Endometrial microvascular endothelial cells (primary cell): ENCODE measurements around the gene IFNA16. TPM values are rescaled to one million over a fixed set of nuclear protein-coding genes. Genes with fewer than 3 reads are reported as not detected.
"Not testable (repeated sequence)": the region's sequence is repeated elsewhere in the genome, so short reads cannot be mapped to it uniquely, and the experiment has no call there.

Experiments used
- in situ Hi-C: cut with HindIII; loops from 2 replicates; pipeline ENCODE4 v1.10.0; 2017; ENCODE audit warnings: low sequenced_read_pairs, low pct_unique_long_range_greater_than_20kb; ENCODE audit errors: inconsistent ontology term
- total RNA-seq: library from RNA; depleted of rRNA; stranded (reverse); fragments of >200 nt; gene quantifications from one replicate; pipeline ENCODE4 v1.2.3, GENCODE V29; 2015; ENCODE audit errors: inconsistent ontology term

IFNA16 gene
- total RNA-seq, 1 donor from 2014 or later, result not detected

DNA sequence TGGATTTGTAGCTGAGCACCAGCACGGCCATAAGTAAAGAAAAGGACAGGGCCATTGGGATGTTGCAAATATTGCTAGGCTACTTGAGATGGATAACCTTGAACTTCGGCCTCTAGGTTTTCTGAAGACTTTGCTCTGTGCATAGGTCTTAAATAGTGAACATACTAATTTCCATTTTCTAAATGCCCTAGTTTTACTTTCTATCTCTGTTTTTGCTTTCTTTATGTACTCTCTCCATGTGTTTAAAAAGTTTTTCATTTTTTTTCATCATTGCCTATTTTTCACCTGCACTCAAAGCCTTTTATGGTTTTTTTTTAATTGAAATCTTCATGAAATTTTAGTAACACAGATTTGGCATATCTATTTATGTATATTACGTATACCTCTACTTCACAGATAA is 10.1 kb downstream of the IFNA16 start, which contains the start of gene IFNA10:
TSS of gene IFNA10 (minus strand) at position 101 of the 400 bp plus-strand sequence. CDS start at position 55, 46 bp downstream.
- in situ Hi-C loops, result not testable (repeated sequence)

DNA sequence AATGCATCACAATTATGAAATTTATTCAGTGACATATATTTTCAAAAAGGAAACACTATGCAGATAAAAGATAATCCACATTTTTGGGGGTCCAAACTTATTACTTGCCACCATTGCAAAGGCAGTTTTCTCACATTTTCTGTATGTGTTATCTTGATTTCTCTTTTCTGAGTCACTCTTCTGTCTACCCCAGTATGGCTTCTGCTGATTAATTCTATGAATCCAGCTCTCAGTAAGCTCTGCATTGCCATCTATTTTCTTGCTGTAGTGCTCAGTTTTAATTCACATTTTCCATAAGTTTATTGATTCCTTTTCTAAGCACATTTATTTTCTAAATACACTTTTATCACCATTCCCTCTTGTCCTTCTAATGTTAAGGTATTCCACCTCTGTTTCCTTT is 11.9 kb downstream of the IFNA16 start:
- in situ Hi-C loops, result no loop called here

DNA sequence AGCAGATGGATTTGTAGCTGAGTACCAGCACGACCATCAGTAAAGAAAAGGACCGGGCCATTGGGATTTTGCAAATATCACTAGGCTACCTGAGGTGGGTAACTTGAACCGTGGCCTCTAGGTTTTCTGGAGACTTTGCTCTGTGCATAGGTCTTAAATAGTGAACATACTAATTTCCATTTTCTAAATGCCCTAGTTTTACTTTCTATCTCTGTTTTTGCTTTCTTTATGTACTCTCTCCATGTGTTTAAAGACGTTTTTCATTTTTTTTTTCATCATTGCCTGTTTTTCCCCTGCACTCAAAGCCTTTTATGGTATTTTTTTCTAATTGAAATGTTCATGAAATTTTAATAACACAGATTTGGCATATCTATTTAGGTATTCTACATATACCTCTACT is 15.0 kb downstream of the IFNA16 start, which contains the start of gene IFNA7:
TSS of gene IFNA7 (minus strand) at position 101 of the 400 bp plus-strand sequence. CDS start at position 61, 40 bp downstream.
- in situ Hi-C loops, result not testable (repeated sequence)

DNA sequence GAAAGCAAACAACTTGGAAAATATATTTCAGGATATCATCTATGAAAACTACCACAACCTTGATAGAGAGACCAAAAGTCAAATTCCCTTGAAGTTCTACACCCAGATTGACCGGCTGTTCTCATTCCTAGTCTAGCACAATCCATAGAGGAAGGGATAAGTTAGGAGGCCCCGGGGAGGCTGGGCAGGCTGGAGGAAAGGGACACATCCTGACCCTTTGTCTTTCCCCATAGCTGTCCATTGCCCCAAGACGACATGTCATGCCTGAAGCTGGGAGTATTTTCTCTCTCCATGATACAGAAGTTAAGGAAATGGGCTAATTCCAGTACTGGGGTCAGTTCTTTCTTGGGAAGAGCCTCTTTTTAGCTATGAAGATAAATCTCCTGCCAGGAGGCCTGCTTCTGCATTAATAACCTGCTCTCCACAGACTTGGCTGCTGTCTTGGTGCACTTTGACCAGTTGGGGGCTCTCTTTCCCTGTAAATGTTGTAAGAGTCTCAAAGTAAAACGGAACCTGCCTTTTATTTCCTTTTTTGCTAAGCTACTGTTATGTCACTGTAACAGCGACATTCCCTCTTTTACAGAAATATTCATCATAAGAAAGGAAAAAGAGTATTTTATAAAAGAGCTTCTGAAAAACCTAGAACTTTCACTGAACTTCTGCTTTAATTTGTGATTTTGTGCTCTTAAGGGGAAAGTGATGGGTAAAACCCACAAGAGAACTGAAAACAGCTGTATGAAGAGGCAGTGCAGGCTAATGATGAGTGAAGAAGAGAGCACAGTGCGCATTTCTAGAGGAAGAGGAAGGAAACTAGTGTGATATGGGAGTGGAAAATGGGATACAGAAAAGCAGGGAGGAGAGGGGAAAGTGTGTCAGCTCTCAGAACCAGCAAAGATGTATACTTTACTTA is 22.0 kb downstream of the IFNA16 start:
- in situ Hi-C loops, result not testable (repeated sequence)

DNA sequence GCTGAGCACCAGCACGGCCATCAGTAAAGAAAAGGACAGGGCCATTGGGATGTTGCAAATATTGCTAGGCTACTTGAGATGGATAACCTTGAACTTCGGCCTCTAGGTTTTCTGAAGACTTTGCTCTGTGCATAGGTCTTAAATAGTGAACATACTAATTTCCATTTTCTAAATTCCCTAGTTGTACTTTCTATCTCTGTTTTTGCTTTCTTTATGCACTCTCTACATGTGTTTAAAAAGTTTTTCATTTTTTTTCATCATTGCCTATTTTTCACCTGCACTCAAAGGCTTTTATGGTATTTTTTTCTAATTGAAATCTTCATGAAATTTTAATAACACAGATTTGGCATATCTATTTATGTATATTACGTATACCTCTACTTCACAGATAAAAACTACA is 29.6 kb downstream of the IFNA16 start, which contains the start of gene IFNA4:
TSS of gene IFNA4 (minus strand) at position 101 of the 400 bp plus-strand sequence. CDS start at position 45, 56 bp downstream.
- in situ Hi-C loops, result not testable (repeated sequence)

DNA sequence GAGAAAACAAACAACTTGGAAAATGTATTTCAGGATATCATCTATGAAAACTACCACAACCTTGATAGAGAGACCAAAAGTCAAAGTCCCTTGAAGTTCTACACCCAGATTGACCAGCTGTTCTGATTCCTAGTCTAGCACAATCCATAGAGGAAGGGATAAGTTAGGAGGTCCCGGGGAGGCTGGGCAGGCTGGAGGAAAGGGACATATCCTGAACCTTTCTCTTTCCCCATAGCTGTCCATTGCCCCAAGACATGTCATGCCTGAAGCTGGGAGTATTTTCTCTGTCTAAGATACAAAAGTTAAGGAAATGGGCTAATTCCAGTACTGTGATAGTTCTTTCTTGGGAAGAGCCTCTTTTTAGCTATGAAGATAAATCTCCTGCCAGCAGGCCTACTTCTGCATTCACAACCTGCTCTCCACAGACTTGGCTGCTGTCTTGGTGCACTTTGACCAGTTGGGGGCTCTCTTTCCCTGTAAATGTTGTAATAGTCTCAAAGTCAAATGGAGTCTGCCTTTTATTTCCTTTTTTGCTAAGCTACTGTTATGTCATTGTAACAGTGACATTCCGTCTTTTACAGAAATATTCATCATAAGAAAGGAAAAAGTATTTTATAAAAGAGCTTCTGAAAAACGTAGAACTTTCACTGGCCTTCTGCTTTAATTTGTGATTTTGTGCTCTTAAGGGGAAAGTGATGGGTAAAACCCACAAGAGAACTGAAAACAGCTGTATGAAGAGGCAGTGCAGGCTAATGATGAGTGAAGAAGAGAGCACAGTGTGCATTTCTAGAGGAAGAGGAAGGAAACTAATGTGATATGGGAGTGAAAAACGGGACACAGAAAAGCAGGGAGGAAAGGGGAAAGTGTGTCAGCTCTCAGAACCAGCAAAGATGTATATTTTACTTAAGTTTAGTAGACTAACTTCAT is 34.0 kb downstream of the IFNA16 start:
- in situ Hi-C loops, result not testable (repeated sequence)

DNA sequence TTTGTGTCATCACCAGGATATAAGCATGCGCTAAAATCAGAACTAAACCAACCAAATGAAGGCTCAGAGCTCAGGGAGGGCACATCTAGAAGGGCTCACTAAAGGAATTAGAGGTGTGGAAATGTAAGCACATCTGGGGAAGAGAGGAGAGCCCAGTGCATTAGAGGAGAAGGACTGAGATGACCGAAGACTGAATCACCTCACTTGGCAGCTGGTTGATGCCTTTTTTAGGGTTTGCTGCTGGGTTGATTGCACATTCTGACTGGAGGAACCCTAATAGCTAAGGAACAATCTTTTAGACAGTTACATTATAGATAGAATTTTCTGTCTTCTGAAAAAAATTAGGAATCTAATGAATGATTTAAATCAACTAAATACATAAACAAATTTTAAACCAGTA is 42.4 kb downstream of the IFNA16 start:
- in situ Hi-C loops, result no loop called here

DNA sequence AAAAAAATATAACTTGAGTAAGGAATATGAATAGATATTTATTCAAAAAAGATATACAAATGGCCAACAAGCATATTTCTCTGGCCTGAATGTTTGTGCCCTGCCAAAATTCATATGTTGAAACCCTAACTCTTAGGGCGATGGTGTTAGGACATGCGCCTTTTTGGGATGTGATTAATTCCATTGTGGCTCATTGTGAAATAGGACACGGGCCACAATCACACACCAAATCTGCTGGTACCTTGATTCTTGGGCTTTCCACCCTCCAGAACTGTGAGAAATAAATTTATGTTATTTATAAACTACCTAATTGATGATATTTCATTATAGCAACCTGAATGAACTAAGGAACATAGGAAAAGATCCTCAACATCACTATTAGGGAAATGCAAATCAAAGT is 45.0 kb downstream of the IFNA16 start:
- in situ Hi-C loops, result no loop called here

DNA sequence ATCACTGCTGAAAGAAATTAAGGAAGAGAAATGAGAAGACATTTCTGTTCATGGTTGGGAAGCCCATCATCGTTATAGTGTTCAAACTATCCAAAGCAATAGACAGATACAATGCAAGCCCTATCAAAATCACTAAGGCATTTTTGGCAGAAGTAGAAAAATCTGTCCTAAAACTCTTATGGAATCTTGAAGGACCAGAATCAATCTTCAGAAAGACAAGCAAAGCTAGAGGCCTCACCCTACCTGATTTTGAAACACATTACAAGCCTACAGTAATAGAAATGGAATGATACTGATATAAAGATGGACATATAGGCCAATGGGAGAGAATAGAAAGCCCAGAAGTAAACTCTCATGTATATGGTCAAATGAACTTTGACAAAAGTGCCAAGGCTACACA is 45.8 kb downstream of the IFNA16 start:
- in situ Hi-C loops, result no loop called here

DNA sequence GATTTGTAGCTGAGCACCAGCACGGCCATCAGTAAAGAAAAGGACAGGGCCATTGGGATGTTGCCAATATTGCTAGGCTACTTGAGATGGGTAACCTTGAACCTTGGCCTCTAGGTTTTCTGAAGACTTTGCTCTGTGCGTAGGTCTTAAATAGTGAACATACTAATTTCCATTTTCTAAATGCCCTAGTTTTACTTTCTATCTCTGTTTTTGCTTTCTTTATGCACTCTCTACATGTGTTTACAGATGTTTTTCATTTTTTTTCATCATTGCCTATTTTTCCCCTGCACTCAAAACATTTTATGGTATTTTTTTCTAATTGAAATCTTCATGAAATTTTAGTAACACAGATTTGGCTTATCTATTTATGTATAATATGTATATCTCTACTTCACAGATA is 50.6 kb downstream of the IFNA16 start, which contains the start of gene IFNA21:
TSS of gene IFNA21 (minus strand) at position 101 of the 400 bp plus-strand sequence. CDS start at position 53, 48 bp downstream.
- in situ Hi-C loops, result not testable (repeated sequence)

Other genes with a start within 250 kb of the IFNA16 start
- 2.0 TPM for gene HACD4, start 185.7 kb downstream of the IFNA16 start, total RNA-seq
- not detected for gene IFNB1, start 139.4 kb downstream of the IFNA16 start, total RNA-seq
- gene IFNW1, start 75.5 kb downstream of the IFNA16 start, total RNA-seq, result not detected
- not detected for gene IFNA21, start 50.7 kb downstream of the IFNA16 start, total RNA-seq
- not detected for gene IFNA4, start 29.7 kb downstream of the IFNA16 start, total RNA-seq
- not detected for gene IFNA7, start 15.1 kb downstream of the IFNA16 start, total RNA-seq
- not detected for gene IFNA10, start 10.2 kb downstream of the IFNA16 start, total RNA-seq
- gene IFNA17, start 10.9 kb upstream of the IFNA16 start, total RNA-seq, result not detected
- not detected for gene IFNA14, start 22.7 kb upstream of the IFNA16 start, total RNA-seq
- gene IFNA5, start 88.0 kb upstream of the IFNA16 start, total RNA-seq, result not detected
- 35.3 TPM for gene KLHL9, start 118.1 kb upstream of the IFNA16 start, total RNA-seq
- gene IFNA6, start 133.6 kb upstream of the IFNA16 start, total RNA-seq, result not detected
- gene IFNA13, start 150.7 kb upstream of the IFNA16 start, total RNA-seq, result not detected
- gene IFNA2, start 168.1 kb upstream of the IFNA16 start, total RNA-seq, result not detected
- not detected for gene IFNA8, start 191.8 kb upstream of the IFNA16 start, total RNA-seq
- not detected for gene IFNA1, start 223.1 kb upstream of the IFNA16 start, total RNA-seq